Omental fat pad (tissue), 4 donors: ENCODE results near the gene ANTKMT. TPM values are rescaled to one million over a fixed set of nuclear protein-coding genes. Genes with fewer than 3 reads are reported as not detected.

ENCODE experiments used
- ATAC-seq: fragments of 150-250 bp; one replicate; pipeline ENCODE4 v1.9.1; 2016; ENCODE audit warnings: mild to moderate bottlenecking, moderate library complexity; ENCODE audit not compliant: low FRiP score
- DNase-seq: peaks from one replicate; pipeline ENCODE4 v3.0.0-alpha.2; 2019; ENCODE audit warnings: low spot score
- CTCF ChIP-seq, 3 donors: fragments of 450-650 bp; IDR thresholded peaks; one replicate each; pipeline ENCODE4 v1.5.1; 2016 to 2017; ENCODE audit warnings: antibody characterized with exemption in 3 of 3, mild to moderate bottlenecking in 3 of 3, moderate library complexity in 2 of 3
- total RNA-seq, 4 donors: library from RNA; depleted of rRNA; stranded (reverse); fragments of >200 nt; gene quantifications; one replicate each; pipeline ENCODE4 v1.1.0, GENCODE V29; 2016

ANTKMT gene
- total RNA-seq, 4 donors from 2014 or later = 21.9 to 45.4 (median 36.2) TPM

- TF ChIP-seq CTCF (IDR thresholded peaks at IDR 0.05) = no peak
- ATAC-seq (no peak), DNase-seq (no peak)
Observed at GRCh38 chr16:674968-675883, 45.7 kb upstream of the ANTKMT start, which contains the start of gene RHBDL1. RHBDL1 (plus strand) TSS chr16:675671; CDS start chr16:675791, 120 bp downstream.

- DNase-seq (no peak), ATAC-seq (no peak)
- TF ChIP-seq CTCF (IDR thresholded peaks at IDR 0.05) = no peak
Observed at GRCh38 chr16:675884-676564, 44.9 kb upstream of the ANTKMT start.

GRCh38 chr16:676565-676902 lies 44.4 kb upstream of the ANTKMT start:
- DNase-seq = no peak
- no peak for TF ChIP-seq CTCF (IDR thresholded peaks at IDR 0.05)
- ATAC-seq = no peak

- DNase-seq = no peak
- no peak for TF ChIP-seq CTCF (IDR thresholded peaks at IDR 0.05)
- ATAC-seq = no peak
Observed at GRCh38 chr16:676913-677312, 44.0 kb upstream of the ANTKMT start.

- ATAC-seq (no peak), DNase-seq (no peak)
- no peak for TF ChIP-seq CTCF (IDR thresholded peaks at IDR 0.05)
Observed at GRCh38 chr16:677316-678190, 43.4 kb upstream of the ANTKMT start.

GRCh38 chr16:678209-678857 lies 42.6 kb upstream of the ANTKMT start:
- ATAC-seq = no peak
- DNase-seq = no peak
- no peak for TF ChIP-seq CTCF (IDR thresholded peaks at IDR 0.05)
